Choroid plexus epithelial cell (primary cell): ENCODE results near the gene NOTCH1.

Source experiments
- DNase-seq: peaks from one replicate; pipeline ENCODE4 v3.0.0-alpha.2; 2010; ENCODE audit warnings: low read depth
- H3K4me3 ChIP-seq: 2 replicates; pipeline ENCODE4 v1.5.1; 2011; ENCODE audit warnings: low read depth, mild to moderate bottlenecking, control low read depth, low read length, moderate library complexity
- TF ChIP-seq, protein P1 (sequence below): conservative IDR thresholded peaks from 2 replicates; pipeline ENCODE4 v1.5.1; 2011; ENCODE audit warnings: low read depth, mild to moderate bottlenecking, control low read depth, inconsistent platforms, low read length, moderate library complexity

The NOTCH1 gene

DNA sequence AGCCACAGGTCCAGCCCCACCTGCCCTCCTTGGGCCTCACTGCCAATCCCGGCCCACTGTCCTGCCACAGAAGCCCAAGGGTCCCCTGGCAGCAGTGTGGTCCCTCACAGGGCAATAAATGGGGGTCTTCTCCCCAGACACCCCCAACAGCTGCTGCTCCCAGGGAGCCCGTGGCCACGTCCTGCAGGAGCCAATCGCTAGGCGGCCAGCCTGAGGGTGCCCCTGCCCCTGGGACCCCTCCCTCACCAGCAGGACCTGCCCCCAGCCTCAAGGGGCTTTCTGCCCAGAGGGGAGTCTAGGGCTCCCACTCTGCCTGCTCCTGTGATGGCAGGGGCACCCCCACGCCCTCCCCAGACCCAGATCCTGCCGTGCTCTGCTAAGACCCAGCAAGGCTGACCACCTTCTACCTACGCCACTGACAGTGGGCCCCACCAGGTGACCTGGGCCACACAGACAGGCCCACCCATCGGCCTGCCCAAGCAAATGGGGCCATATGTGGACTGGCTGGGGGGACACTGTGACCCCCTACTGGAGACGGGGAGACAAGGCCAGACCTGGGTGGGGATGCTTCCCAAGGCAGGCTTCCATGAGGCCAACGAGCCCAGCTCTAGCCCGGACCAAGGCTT, 17.0 kb downstream of the NOTCH1 start:
- H3K4me3 ChIP-seq: no peak overlapping the region
- TF ChIP-seq, protein P1, sequence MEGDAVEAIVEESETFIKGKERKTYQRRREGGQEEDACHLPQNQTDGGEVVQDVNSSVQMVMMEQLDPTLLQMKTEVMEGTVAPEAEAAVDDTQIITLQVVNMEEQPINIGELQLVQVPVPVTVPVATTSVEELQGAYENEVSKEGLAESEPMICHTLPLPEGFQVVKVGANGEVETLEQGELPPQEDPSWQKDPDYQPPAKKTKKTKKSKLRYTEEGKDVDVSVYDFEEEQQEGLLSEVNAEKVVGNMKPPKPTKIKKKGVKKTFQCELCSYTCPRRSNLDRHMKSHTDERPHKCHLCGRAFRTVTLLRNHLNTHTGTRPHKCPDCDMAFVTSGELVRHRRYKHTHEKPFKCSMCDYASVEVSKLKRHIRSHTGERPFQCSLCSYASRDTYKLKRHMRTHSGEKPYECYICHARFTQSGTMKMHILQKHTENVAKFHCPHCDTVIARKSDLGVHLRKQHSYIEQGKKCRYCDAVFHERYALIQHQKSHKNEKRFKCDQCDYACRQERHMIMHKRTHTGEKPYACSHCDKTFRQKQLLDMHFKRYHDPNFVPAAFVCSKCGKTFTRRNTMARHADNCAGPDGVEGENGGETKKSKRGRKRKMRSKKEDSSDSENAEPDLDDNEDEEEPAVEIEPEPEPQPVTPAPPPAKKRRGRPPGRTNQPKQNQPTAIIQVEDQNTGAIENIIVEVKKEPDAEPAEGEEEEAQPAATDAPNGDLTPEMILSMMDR: no peak
- no peak for DNase-seq

GRCh38 chr9:136527721-136528710, 17.8 kb downstream of the NOTCH1 start:
- DNase-seq: no peak
- TF ChIP-seq, protein P1: no peak
- H3K4me3 ChIP-seq: no peak overlapping the region

DNA sequence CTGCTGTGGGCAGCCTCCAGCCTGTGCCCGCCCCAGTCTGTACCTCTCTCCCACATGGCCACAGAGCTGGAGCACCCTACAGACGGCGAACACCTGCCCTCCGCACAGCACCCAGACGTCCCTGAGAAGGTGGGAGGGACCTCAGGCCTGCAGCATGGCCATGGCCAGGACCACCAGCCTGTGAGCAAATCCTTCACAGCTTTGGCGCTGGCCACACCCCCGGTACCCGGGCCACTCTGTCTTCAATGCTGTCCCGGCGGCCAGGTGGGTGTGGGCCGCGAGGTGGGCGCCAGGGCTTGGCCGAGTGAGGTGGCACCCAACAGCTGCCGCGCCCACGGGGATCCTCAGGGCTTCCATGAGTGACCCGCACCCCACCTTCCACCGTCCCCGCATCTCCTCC, 18.7 kb downstream of the NOTCH1 start:
- DNase-seq: no peak
- no peak overlapping the region for H3K4me3 ChIP-seq
- TF ChIP-seq, protein P1: no peak

GRCh38 chr9:136526625-136527066, 19.2 kb downstream of the NOTCH1 start:
- H3K4me3 ChIP-seq: no peak overlapping the region
- DNase-seq: no peak
- TF ChIP-seq, protein P1: no peak

DNA sequence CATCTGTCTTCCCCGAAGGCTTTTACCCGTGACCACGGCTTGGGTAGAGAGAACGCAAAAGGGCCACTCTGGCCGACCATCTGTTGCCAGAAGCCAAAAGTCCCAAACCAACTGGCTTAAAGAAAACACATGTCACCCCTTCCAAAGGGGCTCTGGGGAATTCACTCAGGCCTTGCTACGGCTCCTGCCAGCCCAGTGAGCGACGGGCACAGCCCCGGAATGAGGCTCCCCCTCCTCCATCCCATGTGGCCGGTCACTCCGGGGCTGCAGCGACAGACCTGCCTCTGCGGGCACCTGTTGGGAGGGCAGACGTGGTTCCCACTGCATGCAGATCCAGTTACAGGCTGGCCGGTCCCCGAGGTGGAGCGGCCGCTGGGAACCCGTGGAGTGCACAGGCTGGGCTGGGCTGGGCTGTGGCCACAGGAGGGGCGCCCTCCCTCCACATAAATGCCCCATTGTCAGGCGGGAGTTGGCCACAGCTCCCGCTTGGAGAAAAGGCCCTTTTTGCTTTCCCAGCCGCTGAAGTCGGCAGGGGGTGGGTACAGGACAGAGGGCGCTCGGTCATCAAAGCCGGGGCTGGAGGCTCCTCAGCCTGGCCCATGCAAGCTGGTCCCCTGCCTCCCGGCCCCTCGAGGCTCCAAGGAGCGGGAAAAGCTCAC, 19.9 kb downstream of the NOTCH1 start:
- no peak overlapping the region for H3K4me3 ChIP-seq
- TF ChIP-seq, protein P1: no peak
- no peak for DNase-seq

- no peak for DNase-seq
- TF ChIP-seq, protein P1: no peak
- no peak overlapping the region for H3K4me3 ChIP-seq
Measured at GRCh38 chr9:136525207-136525606, 20.6 kb downstream of the NOTCH1 start.
